Endothelial cell (in vitro differentiated cells): ENCODE results near the gene BUB3. TPM values are rescaled to one million over a fixed set of nuclear protein-coding genes. Genes with fewer than 3 reads are reported as not detected.

Source experiments
- DNase-seq: peaks from one replicate; pipeline ENCODE4 v3.0.0; 2021; ENCODE audit warnings: low spot score
- H3K27ac Mint-ChIP-seq: one replicate; pipeline ENCODE4 v1.8.0; 2021; ENCODE audit warnings: mixed read lengths, inconsistent platforms; ENCODE audit not compliant: unreplicated experiment
- H3K27me3 Mint-ChIP-seq: one replicate; pipeline ENCODE4 v1.8.0; 2021; ENCODE audit warnings: mild to moderate bottlenecking, moderate library complexity, mixed read lengths, inconsistent platforms; ENCODE audit not compliant: unreplicated experiment
- H3K36me3 Mint-ChIP-seq: one replicate; pipeline ENCODE4 v1.8.0; 2021; ENCODE audit warnings: mild to moderate bottlenecking, low read depth, mixed read lengths, inconsistent platforms; ENCODE audit not compliant: unreplicated experiment
- H3K4me1 Mint-ChIP-seq: one replicate; pipeline ENCODE4 v1.8.0; 2021; ENCODE audit warnings: mild to moderate bottlenecking, mixed read lengths, inconsistent platforms; ENCODE audit not compliant: unreplicated experiment
- H3K4me3 Mint-ChIP-seq: one replicate; pipeline ENCODE4 v1.8.0; 2021; ENCODE audit warnings: mild to moderate bottlenecking, mixed read lengths, inconsistent platforms; ENCODE audit not compliant: unreplicated experiment
- H3K9me3 Mint-ChIP-seq: one replicate; pipeline ENCODE4 v1.8.0; 2021; ENCODE audit warnings: mixed read lengths, inconsistent platforms; ENCODE audit not compliant: unreplicated experiment
- total RNA-seq: library from RNA; stranded (reverse); fragmentation: NEBNext Ultra II Directional; extraction: Animal tissue kit (Norgen Biotek cat#: 25700); gene quantifications from one replicate; pipeline ENCODE4 v1.2.1, GENCODE V29; 2021; ENCODE audit not compliant: unreplicated experiment
- TF ChIP-seq, protein P1 (sequence below): fragments of 200-600 bp; sonication (generic); IDR thresholded peaks from one replicate; pipeline ENCODE4 v1.5.0; 2021; ENCODE audit warnings: antibody characterized with exemption; ENCODE audit not compliant: unreplicated experiment

The BUB3 gene
- total RNA-seq, 1 donor from 2014 or later = 107 TPM

DNA sequence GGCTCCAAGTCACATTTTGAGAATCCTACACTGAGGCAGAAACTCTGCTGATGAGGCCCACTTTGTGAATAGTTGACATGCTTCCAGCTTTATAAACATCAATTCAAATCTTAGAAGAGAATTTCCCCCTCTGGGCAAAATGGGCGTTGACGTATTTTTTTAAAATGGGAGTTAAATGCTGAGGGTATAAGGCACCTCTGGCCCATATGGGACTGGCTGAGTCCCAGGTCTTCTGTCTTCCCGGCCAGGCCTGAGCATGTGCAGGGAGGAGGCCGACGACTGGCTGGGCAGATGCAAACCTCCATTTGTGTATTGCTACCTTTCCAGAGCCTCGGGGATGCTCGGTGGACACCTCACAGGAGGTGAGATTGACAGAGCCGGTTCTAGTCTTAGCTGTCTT, 37.7 kb downstream of the BUB3 start:
- H3K4me1 Mint-ChIP-seq = no peaks in the 10 kb centered on the region
- DNase-seq = no peak
- peaks cover 4% of the 10 kb centered on the region for H3K36me3 Mint-ChIP-seq
- no peaks in the 10 kb centered on the region for H3K9me3 Mint-ChIP-seq
- no peak overlapping the region for H3K27ac Mint-ChIP-seq
- no peaks in the 10 kb centered on the region for H3K27me3 Mint-ChIP-seq
- TF ChIP-seq, protein P1, sequence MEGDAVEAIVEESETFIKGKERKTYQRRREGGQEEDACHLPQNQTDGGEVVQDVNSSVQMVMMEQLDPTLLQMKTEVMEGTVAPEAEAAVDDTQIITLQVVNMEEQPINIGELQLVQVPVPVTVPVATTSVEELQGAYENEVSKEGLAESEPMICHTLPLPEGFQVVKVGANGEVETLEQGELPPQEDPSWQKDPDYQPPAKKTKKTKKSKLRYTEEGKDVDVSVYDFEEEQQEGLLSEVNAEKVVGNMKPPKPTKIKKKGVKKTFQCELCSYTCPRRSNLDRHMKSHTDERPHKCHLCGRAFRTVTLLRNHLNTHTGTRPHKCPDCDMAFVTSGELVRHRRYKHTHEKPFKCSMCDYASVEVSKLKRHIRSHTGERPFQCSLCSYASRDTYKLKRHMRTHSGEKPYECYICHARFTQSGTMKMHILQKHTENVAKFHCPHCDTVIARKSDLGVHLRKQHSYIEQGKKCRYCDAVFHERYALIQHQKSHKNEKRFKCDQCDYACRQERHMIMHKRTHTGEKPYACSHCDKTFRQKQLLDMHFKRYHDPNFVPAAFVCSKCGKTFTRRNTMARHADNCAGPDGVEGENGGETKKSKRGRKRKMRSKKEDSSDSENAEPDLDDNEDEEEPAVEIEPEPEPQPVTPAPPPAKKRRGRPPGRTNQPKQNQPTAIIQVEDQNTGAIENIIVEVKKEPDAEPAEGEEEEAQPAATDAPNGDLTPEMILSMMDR = no peak
- H3K4me3 Mint-ChIP-seq = no peak overlapping the region

DNA sequence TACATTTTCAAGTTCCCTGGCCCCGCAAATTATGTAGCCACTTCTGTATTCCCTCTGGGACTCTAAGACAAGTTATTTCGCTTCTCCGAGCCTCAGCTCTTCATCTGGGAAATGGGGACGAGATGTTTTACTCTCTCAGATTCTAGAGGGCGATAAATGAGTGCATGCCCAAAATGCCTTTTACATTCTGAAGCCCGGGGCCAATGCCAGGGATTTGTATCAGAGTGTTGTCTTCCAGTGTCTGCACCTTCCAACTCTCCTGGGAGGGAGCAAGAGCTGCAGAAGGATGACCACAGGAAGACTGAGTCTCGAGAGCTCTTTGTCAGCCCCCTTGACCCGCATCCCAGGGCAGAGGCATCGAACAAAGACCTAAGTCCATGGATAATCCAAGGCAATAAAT, 39.9 kb downstream of the BUB3 start:
- H3K36me3 Mint-ChIP-seq = peaks cover 4% of the 10 kb centered on the region
- TF ChIP-seq, protein P1 = no peak
- H3K4me1 Mint-ChIP-seq = no peaks in the 10 kb centered on the region
- H3K27ac Mint-ChIP-seq = no peak overlapping the region
- no peak for DNase-seq
- H3K4me3 Mint-ChIP-seq = no peak overlapping the region
- H3K27me3 Mint-ChIP-seq = peaks cover 3% of the 10 kb centered on the region
- H3K9me3 Mint-ChIP-seq = no peaks in the 10 kb centered on the region

DNA sequence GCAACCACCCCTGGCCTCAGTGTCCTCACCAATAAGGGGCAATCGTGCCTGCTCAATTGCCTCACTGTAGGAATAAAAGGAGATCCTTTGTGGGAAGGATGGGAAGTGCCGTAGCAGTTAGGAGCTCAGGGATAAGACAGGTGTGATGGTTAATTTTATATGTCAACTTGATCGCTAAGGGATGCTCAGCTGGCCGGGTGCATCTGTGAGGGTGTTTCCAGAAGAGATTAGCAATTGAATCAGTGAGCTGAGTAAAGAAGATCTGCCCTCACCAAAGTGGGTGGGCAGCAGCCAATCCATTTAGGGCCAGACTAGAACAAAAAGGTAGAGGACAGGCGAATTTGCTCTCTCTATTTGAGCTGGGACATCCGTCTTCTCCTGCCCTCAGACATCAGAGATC, 46.3 kb downstream of the BUB3 start:
- H3K4me1 Mint-ChIP-seq = peaks cover 2% of the 10 kb centered on the region
- DNase-seq = no peak
- peaks cover 3% of the 10 kb centered on the region for H3K27me3 Mint-ChIP-seq
- TF ChIP-seq, protein P1 = no peak
- no peaks in the 10 kb centered on the region for H3K9me3 Mint-ChIP-seq
- no peaks in the 10 kb centered on the region for H3K36me3 Mint-ChIP-seq
- no peak overlapping the region for H3K4me3 Mint-ChIP-seq
- no peak overlapping the region for H3K27ac Mint-ChIP-seq

DNA sequence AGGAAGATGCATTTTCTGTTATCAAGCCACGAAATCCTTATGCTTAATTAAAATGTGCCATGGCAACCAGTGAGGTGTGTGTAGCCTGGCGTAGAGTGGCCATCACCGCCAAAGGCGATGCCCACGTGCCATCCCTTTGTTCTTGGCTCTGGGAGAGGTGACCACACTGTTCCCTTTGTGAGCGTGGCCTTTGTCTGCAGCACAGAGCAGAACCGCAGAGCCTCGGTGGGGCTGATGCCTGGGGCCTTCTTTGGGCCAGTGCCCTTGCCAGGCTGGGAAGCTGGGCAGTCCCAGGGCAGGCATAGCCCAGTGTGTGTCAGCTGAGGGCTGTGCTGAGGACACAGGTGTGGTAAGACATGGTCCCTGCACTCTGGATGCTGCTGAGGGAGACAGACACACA, 48.3 kb downstream of the BUB3 start:
- no peaks in the 10 kb centered on the region for H3K9me3 Mint-ChIP-seq
- TF ChIP-seq, protein P1 = no peak
- H3K27me3 Mint-ChIP-seq = peaks cover 4% of the 10 kb centered on the region
- H3K4me3 Mint-ChIP-seq = no peak overlapping the region
- no peaks in the 10 kb centered on the region for H3K36me3 Mint-ChIP-seq
- peaks cover 5% of the 10 kb centered on the region for H3K4me1 Mint-ChIP-seq
- DNase-seq = no peak
- H3K27ac Mint-ChIP-seq = no peak overlapping the region

DNA sequence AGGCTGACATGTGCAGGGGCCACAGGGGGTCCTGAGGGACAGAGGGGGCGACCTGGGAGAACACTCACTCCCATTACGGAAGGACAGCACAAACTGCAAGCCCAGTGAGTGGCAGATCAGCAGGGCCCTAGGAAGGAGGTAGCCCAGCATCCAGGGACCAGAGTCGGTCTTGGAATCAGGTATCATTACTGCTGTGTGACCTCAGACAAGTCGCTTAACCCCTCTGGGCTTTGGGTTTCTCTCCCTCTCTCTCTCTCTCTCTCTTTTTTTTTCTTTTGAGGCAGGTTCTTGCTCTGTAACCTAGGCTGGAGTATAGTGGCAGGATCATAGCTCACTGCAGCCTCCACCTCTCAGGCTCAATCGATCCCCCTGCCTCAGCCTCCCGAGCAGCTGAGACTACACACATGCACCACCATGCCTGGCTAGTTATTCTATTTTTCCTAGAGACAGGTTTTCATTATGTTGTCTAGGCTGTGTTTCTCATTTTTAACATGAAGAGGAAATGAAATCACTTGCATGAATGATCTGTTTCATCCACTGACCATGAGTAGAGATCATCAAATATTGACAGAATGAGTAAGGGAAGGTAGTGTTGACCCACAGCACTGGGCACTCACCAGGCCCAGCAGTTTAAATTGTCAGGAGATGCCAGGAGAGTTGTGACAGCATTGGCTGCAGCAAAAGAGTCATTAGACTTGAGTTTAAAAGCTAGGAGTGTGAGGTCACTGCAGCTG, 49.4 kb downstream of the BUB3 start:
- H3K4me3 Mint-ChIP-seq = no peak overlapping the region
- H3K9me3 Mint-ChIP-seq = no peaks in the 10 kb centered on the region
- peaks cover 2% of the 10 kb centered on the region for H3K27me3 Mint-ChIP-seq
- no peak overlapping the region for H3K27ac Mint-ChIP-seq
- H3K4me1 Mint-ChIP-seq = peaks cover 5% of the 10 kb centered on the region
- no peak for DNase-seq
- peaks cover 9% of the 10 kb centered on the region for H3K36me3 Mint-ChIP-seq
- TF ChIP-seq, protein P1 = no peak
